OCI-LY7 (cell line): Measurements from ENCODE around the gene MLST8. TPM values are rescaled to one million over a fixed set of nuclear protein-coding genes. Genes with fewer than 3 reads are reported as not detected.

ENCODE experiments used
- BruUV-seq: library from RNA; stranded (reverse); fragments of 400-500 nt; replicated peaks from 2 replicates; lab custom pipeline; 2021; lab: Mats Ljungman, UMichigan
- CTCF ChIA-PET: fragments of 300-600 bp; sonication (Branson Sonifier 250); formaldehyde crosslinking; loops from one replicate; lab custom pipeline; 2022; ENCODE audit warnings: antibody characterized with exemption; ENCODE audit not compliant: unreplicated experiment; lab: Charles Lee
- POLR2A ChIA-PET: fragments of 300-600 bp; sonication (Branson Sonifier 250); formaldehyde crosslinking; loops from one replicate; lab custom pipeline; 2022; ENCODE audit warnings: antibody characterized with exemption; lab: Charles Lee
- DNase-seq: peaks from one replicate; pipeline ENCODE4 v3.0.0-alpha.2; 2015; ENCODE audit warnings: low spot score
- H2AFZ ChIP-seq: fragments of 200-600 bp; sonication (generic), shearing (Covaris generic); 2 replicates; pipeline ENCODE4 v1.6.1; 2014; ENCODE audit warnings: mild to moderate bottlenecking, antibody characterized with exemption, low read length, moderate library complexity
- H3K27ac ChIP-seq: fragments of 200-600 bp; sonication (generic); 2 replicates; pipeline ENCODE4 v1.5.1; 2014; ENCODE audit warnings: mixed run types, low read depth, mild to moderate bottlenecking, moderate library complexity, low read length, inconsistent platforms; ENCODE audit not compliant: poor library complexity, severe bottlenecking
- H3K36me3 ChIP-seq: fragments of 200-600 bp; sonication (generic); 2 replicates; pipeline ENCODE4 v1.6.1; 2014; ENCODE audit warnings: mild to moderate bottlenecking, antibody characterized with exemption, low read length, moderate library complexity, mixed read lengths; ENCODE audit not compliant: insufficient read depth
- H3K4me1 ChIP-seq: fragments of 200-600 bp; sonication (generic); 2 replicates; pipeline ENCODE4 v1.5.1; 2014; ENCODE audit warnings: mild to moderate bottlenecking, low read length; ENCODE audit not compliant: insufficient read depth, poor library complexity, severe bottlenecking
- H3K4me2 ChIP-seq: fragments of 200-600 bp; sonication (generic); 2 replicates; pipeline ENCODE4 v1.6.1; 2014; ENCODE audit warnings: mild to moderate bottlenecking, low read length
- H3K4me3 ChIP-seq: fragments of 200-600 bp; sonication (generic); 2 replicates; pipeline ENCODE4 v1.5.1; 2014; ENCODE audit warnings: mild to moderate bottlenecking, low read depth, low read length; ENCODE audit not compliant: poor library complexity, severe bottlenecking
- H3K79me2 ChIP-seq: fragments of 200-600 bp; sonication (generic); 2 replicates; pipeline ENCODE4 v1.6.1; 2016; ENCODE audit warnings: low read depth, mild to moderate bottlenecking, low read length, moderate library complexity, mixed read lengths; ENCODE audit not compliant: insufficient read depth
- H3K9me2 ChIP-seq: fragments of 200-600 bp; sonication (generic); 2 replicates; pipeline ENCODE4 v1.6.1; 2016; ENCODE audit warnings: mild to moderate bottlenecking, low read length, mixed read lengths; ENCODE audit not compliant: insufficient read depth
- H3K9me3 ChIP-seq: fragments of 200-600 bp; sonication (generic); 2 replicates; pipeline ENCODE4 v1.6.1; 2014; ENCODE audit warnings: mild to moderate bottlenecking, mixed run types, low read length, mixed read lengths
- H4K20me1 ChIP-seq: fragments of 200-600 bp; sonication (generic); 2 replicates; pipeline ENCODE4 v1.6.1; 2014; ENCODE audit warnings: mild to moderate bottlenecking, antibody characterized with exemption, low read length, moderate library complexity, mixed read lengths; ENCODE audit not compliant: insufficient read depth
- CTCF ChIP-seq: fragments of 200-600 bp; sonication (generic); conservative IDR thresholded peaks from 2 replicates; pipeline ENCODE4 v1.5.1; 2014; ENCODE audit warnings: mild to moderate bottlenecking, antibody characterized with exemption, low read length, moderate library complexity, mixed read lengths
- EZH2phosphoT487 ChIP-seq: fragments of 200-600 bp; sonication (generic); IDR thresholded peaks from 2 replicates; pipeline ENCODE4 v1.6.1; 2018; ENCODE audit warnings: low read depth, borderline replicate concordance, mild to moderate bottlenecking, mixed run types, antibody characterized with exemption, low read length, moderate library complexity, mixed read lengths
- intact Hi-C: fragments of 100-400 bp; cut with micrococcal nuclease; formaldehyde crosslinking; loops from one replicate; pipeline ENCODE4 v1.10.0; 2022; ENCODE audit not compliant: unreplicated experiment
- total RNA-seq, 2 experiments: library from RNA; depleted of rRNA in 1 of 2; stranded (reverse); fragments of >200 nt in 1 of 2; shearing (Covaris generic) in 1 of 2; gene quantifications; 2 replicates each; pipeline ENCODE4 v1.2.3, GENCODE V29; 2014 to 2022

MLST8 gene
- total RNA-seq, 2 experiments from 2014 or later = 65.4 to 71.3 TPM

- no peak for DNase-seq
- Histone ChIP-seq H3K9me2 (no peaks in the 10 kb centered on the region), H3K4me1 (no peaks in the 10 kb centered on the region), H3K4me3 (no peak within 1 kb of the TSS), H3K4me2 (no peak within 1 kb of the TSS), H3K27ac (no peak within 1 kb of the TSS), H3K79me2 (no peaks in the 10 kb centered on the region), H4K20me1 (no peaks in the 10 kb centered on the region), H3K36me3 (no peaks in the 10 kb centered on the region), H3K9me3 (no peaks in the 10 kb centered on the region), H2AFZ (no peak within 1 kb of the TSS)
- no TSS peak for BruUV-seq
- intact Hi-C loops = no loop called here
- no peak for TF ChIP-seq CTCF
- TF ChIP-seq EZH2phosphoT487 = no peak
- POLR2A ChIA-PET = no interaction called here
- CTCF ChIA-PET = no interaction called here
Measured at GRCh38 chr16:2196162-2196980, 8.9 kb upstream of the MLST8 start, which contains the start of gene CASKIN1. Gene CASKIN1 (minus strand): TSS chr16:2196605. CDS start chr16:2196432, 173 bp downstream.

GRCh38 chr16:2196981-2197511 is 8.2 kb upstream of the MLST8 start:
- Histone ChIP-seq H3K4me2 (no peak overlapping the region), H3K9me2 (no peaks in the 10 kb centered on the region), H3K4me1 (no peaks in the 10 kb centered on the region), H4K20me1 (no peaks in the 10 kb centered on the region), H3K79me2 (no peaks in the 10 kb centered on the region), H3K27ac (no peak overlapping the region), H3K9me3 (no peaks in the 10 kb centered on the region), H2AFZ (no peak overlapping the region), H3K4me3 (no peak overlapping the region), H3K36me3 (no peaks in the 10 kb centered on the region)
- no TSS peak for BruUV-seq
- TF ChIP-seq CTCF = no peak
- TF ChIP-seq EZH2phosphoT487 = no peak
- intact Hi-C loops = no loop called here
- DNase-seq = no peak
- POLR2A ChIA-PET = interaction anchor here (0.7 kb wide), 1 partner anchor 9 kb away, joined by 3 read pairs; no protein-coding TSS in a partner anchor
- CTCF ChIA-PET = no interaction called here

- Histone ChIP-seq H3K27ac (no peak overlapping the region), H3K9me2 (no peaks in the 10 kb centered on the region), H4K20me1 (no peaks in the 10 kb centered on the region), H3K4me1 (no peaks in the 10 kb centered on the region), H3K4me3 (no peak overlapping the region), H3K36me3 (no peaks in the 10 kb centered on the region), H3K9me3 (no peaks in the 10 kb centered on the region), H2AFZ (no peak overlapping the region), H3K4me2 (no peak overlapping the region), H3K79me2 (no peaks in the 10 kb centered on the region)
- ChIA-PET CTCF (no interaction called here), POLR2A (interaction anchor here (0.7 kb wide), 1 partner anchor 10 kb away, joined by 3 read pairs; no protein-coding TSS in a partner anchor)
- no TSS peak for BruUV-seq
- intact Hi-C loops = no loop called here
- DNase-seq = no peak
- no peak for TF ChIP-seq CTCF
Measured at GRCh38 chr16:2197765-2198164, 7.5 kb upstream of the MLST8 start.
